ENCODE results near the gene KIAA1328. TPM values are rescaled to one million over a fixed set of nuclear protein-coding genes. Genes with fewer than 3 reads are reported as not detected.

KIAA1328 gene
- total and polyA plus RNA-seq, 5 donors: 2.6 to 9.7 (median 7.5) TPM

DNA sequence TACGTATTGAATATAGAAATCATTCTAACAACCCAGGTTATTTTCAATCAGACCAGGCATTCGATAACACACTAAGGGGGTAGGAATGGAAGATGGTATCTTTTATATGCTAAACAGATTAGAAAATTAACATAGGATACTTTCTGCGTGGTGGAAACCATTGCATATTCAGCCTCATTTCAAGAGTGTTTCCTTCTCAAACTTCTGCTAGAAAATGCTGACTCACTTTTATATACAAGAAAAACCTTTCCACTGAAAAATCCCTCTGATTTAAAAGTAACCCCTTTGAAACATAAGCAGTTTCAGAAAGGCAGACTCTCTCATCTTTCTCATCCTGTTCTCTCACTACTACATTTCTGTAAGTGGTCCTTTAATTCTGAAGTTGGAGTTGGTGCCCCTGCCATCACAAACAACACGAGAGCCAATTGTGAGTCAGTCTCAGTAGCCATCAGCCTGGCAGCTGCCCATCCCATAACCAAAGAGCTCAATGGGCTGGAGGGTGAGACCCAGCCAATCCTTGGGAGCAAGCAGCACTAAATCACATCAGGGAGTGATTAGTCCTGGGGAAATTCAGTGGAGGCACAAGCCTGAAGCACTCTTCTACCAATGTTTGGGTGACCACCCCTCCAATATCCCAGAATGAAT is 393.5 kb downstream of the KIAA1328 start:
- no peak for DNase-seq
- Histone ChIP-seq H3K4me1 (ENCODE audit: control insufficient read depth, insufficient read depth, low read length) (no peaks in the 10 kb centered on the region), H3K27me3 (ENCODE audit: control insufficient read depth, insufficient read depth) (no peaks in the 10 kb centered on the region), H3K9me3 (ENCODE audit: control insufficient read depth, low read length) (no peaks in the 10 kb centered on the region), H3K27ac (ENCODE audit: low read length) (no peak overlapping the region), H3K4me3 (ENCODE audit: low read length) (no peak overlapping the region)
- no peak for ATAC-seq
- intact Hi-C loops (cut with DNase I): no loop called here
- whole genome bisulfite sequencing: 86% methylated on average over 4 of the region's 4 CpGs

GRCh38 chr18:37222999-37223378 is 394.1 kb downstream of the KIAA1328 start:
- WGBS: 73% methylated on average over 5 of the region's 5 CpGs
- Histone ChIP-seq H3K9me3 (ENCODE audit: control insufficient read depth, low read length) (no peaks in the 10 kb centered on the region), H3K4me1 (ENCODE audit: control insufficient read depth, insufficient read depth, low read length) (no peaks in the 10 kb centered on the region), H3K27ac (ENCODE audit: low read length) (no peak overlapping the region), H3K4me3 (ENCODE audit: low read length) (no peak overlapping the region), H3K27me3 (ENCODE audit: control insufficient read depth, insufficient read depth) (no peaks in the 10 kb centered on the region)
- no peak for DNase-seq
- intact Hi-C loops (cut with DNase I): no loop called here
- no peak for ATAC-seq

DNA sequence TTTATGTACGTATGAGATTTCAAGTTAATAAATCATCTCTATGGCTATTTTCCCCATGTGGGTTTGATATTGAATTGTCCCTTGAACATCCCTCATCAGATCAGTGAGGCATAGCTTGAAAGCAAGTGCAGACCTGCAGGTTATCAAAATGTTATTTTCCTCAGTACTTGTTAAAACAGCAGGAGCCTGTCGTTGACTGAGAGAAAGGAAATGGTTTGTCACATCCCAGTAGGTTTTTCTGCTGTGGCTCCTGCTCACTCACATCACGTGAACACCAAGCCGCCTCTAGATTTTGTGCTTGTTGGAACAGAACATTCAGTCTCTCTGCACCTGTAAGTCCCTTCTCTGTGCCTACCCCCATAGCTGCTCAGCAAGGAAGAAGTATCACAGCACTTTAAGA is 396.4 kb downstream of the KIAA1328 start:
- Histone ChIP-seq H3K4me1 (ENCODE audit: control insufficient read depth, insufficient read depth, low read length) (no peaks in the 10 kb centered on the region), H3K27ac (ENCODE audit: low read length) (no peak overlapping the region), H3K9me3 (ENCODE audit: control insufficient read depth, low read length) (no peaks in the 10 kb centered on the region), H3K27me3 (ENCODE audit: control insufficient read depth, insufficient read depth) (no peaks in the 10 kb centered on the region), H3K4me3 (ENCODE audit: low read length) (no peak overlapping the region)
- no peak for ATAC-seq
- 72% methylated on average over 4 of the region's 4 CpGs for WGBS
- intact Hi-C loops (cut with DNase I): no loop called here
- no peak for DNase-seq

- intact Hi-C loops (cut with DNase I): no loop called here
- no peak overlapping the region for H3K4me3 ChIP-seq (ENCODE audit: low read length)
- peak; percentile 23 to 55 for ATAC-seq
- no peaks in the 10 kb centered on the region for H3K27me3 ChIP-seq (ENCODE audit: control insufficient read depth, insufficient read depth)
- no peak overlapping the region for H3K27ac ChIP-seq (ENCODE audit: low read length)
- no peak for DNase-seq
- WGBS: 38% methylated on average over 3 of the region's 3 CpGs
- no peaks in the 10 kb centered on the region for H3K4me1 ChIP-seq (ENCODE audit: control insufficient read depth, insufficient read depth, low read length)
- no peaks in the 10 kb centered on the region for H3K9me3 ChIP-seq (ENCODE audit: control insufficient read depth, low read length)
These were observed 401.8 kb downstream of the KIAA1328 start for GRCh38 chr18:37230768-37231167.

GRCh38 chr18:37231251-37231650 is 402.3 kb downstream of the KIAA1328 start:
- H3K27ac ChIP-seq (ENCODE audit: low read length): no peak overlapping the region
- ATAC-seq (no peak), DNase-seq (no peak)
- H3K4me3 ChIP-seq (ENCODE audit: low read length): no peak overlapping the region
- intact Hi-C loops (cut with DNase I): no loop called here
- 42% methylated on average over 3 of the region's 3 CpGs for whole genome bisulfite sequencing
- no peaks in the 10 kb centered on the region for H3K4me1 ChIP-seq (ENCODE audit: control insufficient read depth, insufficient read depth, low read length)
- no peaks in the 10 kb centered on the region for H3K27me3 ChIP-seq (ENCODE audit: control insufficient read depth, insufficient read depth)
- no peaks in the 10 kb centered on the region for H3K9me3 ChIP-seq (ENCODE audit: control insufficient read depth, low read length)

- Histone ChIP-seq H3K4me3 (ENCODE audit: low read length) (no peak overlapping the region), H3K9me3 (ENCODE audit: control insufficient read depth, low read length) (no peaks in the 10 kb centered on the region), H3K27me3 (ENCODE audit: control insufficient read depth, insufficient read depth) (no peaks in the 10 kb centered on the region), H3K4me1 (ENCODE audit: control insufficient read depth, insufficient read depth, low read length) (no peaks in the 10 kb centered on the region), H3K27ac (ENCODE audit: low read length) (no peak overlapping the region)
- 51% methylated on average over 2 of the region's 2 CpGs for WGBS
- ATAC-seq (peak in 1 of 2 donors; percentile 14), DNase-seq (no peak)
- intact Hi-C loops (cut with DNase I): no loop called here
These were observed 406.7 kb downstream of the KIAA1328 start for GRCh38 chr18:37235583-37235982.

GRCh38 chr18:37238282-37239108 is 409.6 kb downstream of the KIAA1328 start:
- Histone ChIP-seq H3K9me3 (ENCODE audit: control insufficient read depth, low read length) (no peaks in the 10 kb centered on the region), H3K27ac (ENCODE audit: low read length) (no peak overlapping the region), H3K4me1 (ENCODE audit: control insufficient read depth, insufficient read depth, low read length) (no peaks in the 10 kb centered on the region), H3K4me3 (ENCODE audit: low read length) (no peak overlapping the region), H3K27me3 (ENCODE audit: control insufficient read depth, insufficient read depth) (no peaks in the 10 kb centered on the region)
- intact Hi-C loops (cut with DNase I): no loop called here
- 79% methylated on average over 6 of the region's 6 CpGs for WGBS
- DNase-seq: no peak
- no peak for ATAC-seq

DNA sequence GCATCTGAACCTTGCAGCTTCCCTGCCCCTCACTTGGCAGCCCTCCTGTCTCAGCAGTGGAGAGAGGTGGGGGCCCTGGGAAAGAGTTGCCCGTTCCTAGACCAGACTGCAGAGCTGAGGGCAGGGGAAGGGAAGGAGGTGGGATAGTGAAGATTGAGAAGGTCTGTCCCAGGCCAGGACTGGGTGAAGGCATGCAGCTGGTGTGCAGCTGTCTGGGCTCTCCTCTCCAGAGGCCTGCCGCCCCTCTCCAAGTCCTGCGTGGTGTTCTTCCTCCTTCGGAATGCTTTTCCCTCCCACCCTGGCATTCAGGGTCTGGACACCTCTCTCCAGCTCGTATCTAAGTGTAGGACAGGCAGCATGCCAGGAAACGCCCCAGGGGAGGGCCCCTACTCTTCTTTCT is 413.2 kb downstream of the KIAA1328 start:
- Histone ChIP-seq H3K27me3 (ENCODE audit: control insufficient read depth, insufficient read depth) (no peaks in the 10 kb centered on the region), H3K9me3 (ENCODE audit: control insufficient read depth, low read length) (no peaks in the 10 kb centered on the region), H3K4me1 (ENCODE audit: control insufficient read depth, insufficient read depth, low read length) (no peaks in the 10 kb centered on the region), H3K4me3 (ENCODE audit: low read length) (no peak overlapping the region), H3K27ac (ENCODE audit: low read length) (no peak overlapping the region)
- DNase-seq (no peak), ATAC-seq (no peak)
- intact Hi-C loops (cut with DNase I): no loop called here
- 51% methylated on average over 6 of the region's 6 CpGs for WGBS

DNA sequence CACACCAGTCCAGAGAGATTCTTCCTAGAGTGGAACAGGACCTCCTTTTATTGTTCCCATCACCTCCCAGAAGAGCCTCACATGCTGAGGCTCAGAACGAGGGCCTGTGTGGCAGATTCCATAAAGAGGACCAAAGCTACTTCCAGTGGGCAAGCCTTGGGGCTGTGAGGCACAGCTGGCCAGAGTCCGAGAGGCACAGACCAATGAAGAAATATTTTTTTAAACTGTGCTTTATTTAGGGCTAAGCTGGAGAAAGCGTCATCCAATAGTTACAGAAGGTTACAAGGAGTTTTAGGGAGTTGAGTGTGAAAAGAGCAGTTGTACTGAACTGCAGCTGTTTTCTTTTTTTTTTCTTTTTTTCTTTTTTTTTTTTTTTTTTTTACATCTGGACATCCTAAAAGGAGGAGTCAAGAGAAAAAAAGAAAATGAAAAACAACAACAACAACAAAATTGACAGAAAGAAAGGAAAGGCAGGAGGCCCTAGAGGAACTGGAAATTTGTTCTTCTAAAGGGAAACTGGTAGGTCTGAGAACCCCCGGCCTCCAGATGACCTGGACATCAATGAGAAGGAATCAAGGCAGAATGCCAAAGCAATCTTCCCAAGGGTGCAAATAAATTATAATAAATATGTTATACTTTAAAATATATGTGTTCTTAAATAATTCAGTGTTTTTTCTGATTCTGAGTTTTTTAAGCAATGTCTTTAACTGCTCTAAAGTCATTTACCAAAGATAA is 414.1 kb downstream of the KIAA1328 start:
- no peaks in the 10 kb centered on the region for H3K27me3 ChIP-seq (ENCODE audit: control insufficient read depth, insufficient read depth)
- no peak overlapping the region for H3K4me3 ChIP-seq (ENCODE audit: low read length)
- intact Hi-C loops (cut with DNase I): no loop called here
- no peaks in the 10 kb centered on the region for H3K4me1 ChIP-seq (ENCODE audit: control insufficient read depth, insufficient read depth, low read length)
- ATAC-seq: no peak
- H3K27ac ChIP-seq (ENCODE audit: low read length): no peak overlapping the region
- no peaks in the 10 kb centered on the region for H3K9me3 ChIP-seq (ENCODE audit: control insufficient read depth, low read length)
- WGBS: 60% methylated on average over 4 of the region's 4 CpGs
- DNase-seq: no peak

- DNase-seq (no peak), ATAC-seq (no peak)
- 11% methylated on average over 36 of the region's 36 CpGs for WGBS
- H3K27ac ChIP-seq (ENCODE audit: low read length): no peak overlapping the region
- no peaks in the 10 kb centered on the region for H3K9me3 ChIP-seq (ENCODE audit: control insufficient read depth, low read length)
- H3K4me3 ChIP-seq (ENCODE audit: low read length): no peak overlapping the region
- intact Hi-C loops (cut with DNase I): no loop called here
- no peaks in the 10 kb centered on the region for H3K27me3 ChIP-seq (ENCODE audit: control insufficient read depth, insufficient read depth)
- no peaks in the 10 kb centered on the region for H3K4me1 ChIP-seq (ENCODE audit: control insufficient read depth, insufficient read depth, low read length)
These were observed 414.8 kb downstream of the KIAA1328 start for GRCh38 chr18:37243741-37244140.

DNA sequence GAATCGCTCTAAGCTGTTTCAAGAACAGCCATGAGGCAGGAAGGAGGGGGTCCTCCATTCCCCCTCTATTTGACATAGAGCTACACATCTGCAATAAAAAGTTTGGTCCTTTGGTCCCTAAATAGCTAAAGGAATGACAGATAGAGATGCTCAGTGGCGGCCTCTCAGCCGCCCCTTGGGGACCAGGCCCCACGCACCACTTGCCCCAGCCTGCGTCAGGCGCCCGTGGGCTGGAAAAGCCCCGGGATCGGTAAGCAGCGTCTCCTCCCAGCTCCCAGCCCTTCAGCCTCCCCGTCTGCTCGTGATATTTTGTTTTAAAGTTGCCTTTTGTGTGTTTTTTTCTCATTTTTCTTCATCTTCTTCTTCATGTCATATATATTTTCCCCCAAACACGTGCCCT is 415.7 kb downstream of the KIAA1328 start:
- H3K4me3 ChIP-seq (ENCODE audit: low read length): no peak overlapping the region
- DNase-seq (no peak), ATAC-seq (no peak)
- H3K4me1 ChIP-seq (ENCODE audit: control insufficient read depth, insufficient read depth, low read length): no peaks in the 10 kb centered on the region
- WGBS: 96% methylated on average over 13 of the region's 13 CpGs
- intact Hi-C loops (cut with DNase I): no loop called here
- H3K27ac ChIP-seq (ENCODE audit: low read length): no peak overlapping the region
- no peaks in the 10 kb centered on the region for H3K27me3 ChIP-seq (ENCODE audit: control insufficient read depth, insufficient read depth)
- H3K9me3 ChIP-seq (ENCODE audit: control insufficient read depth, low read length): no peaks in the 10 kb centered on the region
